H1 (cell line): Measurements from ENCODE around the gene RANBP2. TPM values are rescaled to one million over a fixed set of nuclear protein-coding genes. Genes with fewer than 3 reads are reported as not detected.

Experiments used
- CTCF ChIA-PET: fragments of 300-600 bp; sonication (Branson Sonifier 250); formaldehyde crosslinking; loops from one replicate; lab custom pipeline; 2021; ENCODE audit not compliant: partially characterized antibody; lab: Charles Lee
- POLR2A ChIA-PET: fragments of 300-600 bp; sonication (Branson Sonifier 250); formaldehyde crosslinking; loops from one replicate; lab custom pipeline; 2021; ENCODE audit warnings: inconsistent platforms; ENCODE audit not compliant: partially characterized antibody; lab: Charles Lee
- DNase-seq, 2 experiments: peaks; one replicate each; pipeline versions ENCODE4 v3.0.0 to v3.0.0-alpha.2; 2010 to 2022; ENCODE audit warnings: low spot score in 2 of 2, low read depth in 1 of 2, mixed read lengths in 1 of 2
- FAIRE-seq: peaks from 2 replicates; lab custom pipeline; 2011; peaks lifted over from hg19 to GRCh38; lab: Jason Lieb, UNC
- H2AFZ ChIP-seq: 2 replicates; pipeline ENCODE4 v1.8.1; 2012; ENCODE audit warnings: low read length, inconsistent platforms
- H2AK5ac ChIP-seq: 2 replicates; pipeline ENCODE4 v1.6.1; 2013; ENCODE audit warnings: low read depth, low read length
- H2BK120ac ChIP-seq: replicated peaks from 2 replicates; pipeline ENCODE3; 2013; ENCODE audit warnings: low read depth, low read length, inconsistent platforms
- H2BK12ac ChIP-seq: 2 replicates; pipeline ENCODE4 v1.6.1; 2013; ENCODE audit warnings: low read depth, low read length
- H2BK15ac ChIP-seq: 2 replicates; pipeline ENCODE4 v1.6.1; 2013; ENCODE audit warnings: low read length
- H2BK20ac ChIP-seq: 2 replicates; pipeline ENCODE4 v1.6.1; 2013; ENCODE audit warnings: low read length
- H2BK5ac ChIP-seq: 2 replicates; pipeline ENCODE4 v1.6.1; 2013; ENCODE audit warnings: low read depth, low read length
- H3K14ac ChIP-seq: 2 replicates; pipeline ENCODE4 v1.6.1; 2013; ENCODE audit warnings: inconsistent platforms; ENCODE audit not compliant: insufficient read length
- H3K18ac ChIP-seq: 2 replicates; pipeline ENCODE4 v1.6.1; 2013; ENCODE audit warnings: low read length; ENCODE audit errors: extremely low read depth
- H3K23ac ChIP-seq: 2 replicates; pipeline ENCODE4 v1.6.1; 2013; ENCODE audit warnings: inconsistent platforms; ENCODE audit not compliant: insufficient read length
- H3K23me2 ChIP-seq: 2 replicates; pipeline ENCODE4 v1.6.1; 2013; ENCODE audit warnings: low read depth, low read length
- H3K27ac ChIP-seq: 2 replicates; pipeline ENCODE4 v1.6.1; 2011; ENCODE audit warnings: low read depth, low read length, inconsistent platforms
- H3K27me3 ChIP-seq, 4 experiments: replicated peaks in 1 of 4; 1 replicate in 1 of 4; 2 replicates in 3 of 4; pipeline versions ENCODE4 v1.6.1 to v1.8.1; 2011 to 2013; ENCODE audit warnings: low read length in 3 of 4, mild to moderate bottlenecking in 3 of 4, inconsistent platforms in 2 of 4, mixed read lengths in 2 of 4, moderate library complexity in 1 of 4; ENCODE audit not compliant: control insufficient read depth in 3 of 4, insufficient read depth in 3 of 4; ENCODE audit errors: extremely low read depth in 1 of 4
- H3K36me3 ChIP-seq, 4 experiments: 2 replicates each; pipeline versions ENCODE4 v1.6.1 to v1.8.1; 2011 to 2013; ENCODE audit warnings: mild to moderate bottlenecking in 4 of 4, low read length in 3 of 4, moderate library complexity in 2 of 4, control low read depth in 1 of 4, inconsistent platforms in 1 of 4; ENCODE audit not compliant: insufficient read depth in 4 of 4, control insufficient read depth in 2 of 4
- H3K4ac ChIP-seq: replicated peaks from 2 replicates; pipeline ENCODE3; 2013; ENCODE audit warnings: low read length, low read depth, mixed read lengths, inconsistent platforms; ENCODE audit not compliant: insufficient read length
- H3K4me1 ChIP-seq, 4 experiments: replicated peaks in 1 of 4; 1 replicate in 1 of 4; 2 replicates in 3 of 4; pipeline versions ENCODE4 v1.6.1 to v1.8.1; 2011 to 2013; ENCODE audit warnings: low read length in 3 of 4, inconsistent platforms in 2 of 4, mixed read lengths in 1 of 4; ENCODE audit not compliant: insufficient read depth in 4 of 4, control insufficient read depth in 3 of 4
- H3K4me2 ChIP-seq, 2 experiments: 2 replicates each; pipeline versions ENCODE4 v1.6.1 to v1.8.1; 2011 to 2013; ENCODE audit warnings: low read depth in 2 of 2, low read length in 2 of 2, control low read depth in 1 of 2, inconsistent platforms in 1 of 2, mild to moderate bottlenecking in 1 of 2; ENCODE audit not compliant: insufficient read depth in 1 of 2
- H3K4me3 ChIP-seq, 4 experiments: fragments of 200-600, 300-600 bp in 1 of 4; sonication (generic), shearing (Covaris generic), sonication (Bioruptor Twin) in 1 of 4; 2 replicates each; pipeline versions ENCODE4 v1.5.1 to v1.8.1; 2011 to 2016; ENCODE audit warnings: low read length in 4 of 4, low read depth in 3 of 4, control low read depth in 2 of 4, inconsistent platforms in 2 of 4, mild to moderate bottlenecking in 2 of 4, mixed read lengths in 1 of 4, moderate library complexity in 1 of 4; ENCODE audit not compliant: insufficient read depth in 2 of 4; ENCODE audit errors: extremely low read depth in 1 of 4
- H3K56ac ChIP-seq: replicated peaks from 2 replicates; pipeline ENCODE3; 2013; ENCODE audit warnings: low read depth, mild to moderate bottlenecking, mixed read lengths, low read length, inconsistent platforms; ENCODE audit not compliant: insufficient read length
- H3K79me1 ChIP-seq: 2 replicates; pipeline ENCODE4 v1.6.1; 2013; ENCODE audit warnings: low read depth, low read length, control low read depth
- H3K79me2 ChIP-seq, 2 experiments: 2 replicates each; pipeline versions ENCODE4 v1.6.1 to v1.8.1; 2012 to 2013; ENCODE audit warnings: low read length in 2 of 2, mild to moderate bottlenecking in 2 of 2, inconsistent platforms in 1 of 2; ENCODE audit not compliant: insufficient read depth in 2 of 2, control insufficient read depth in 1 of 2
- H3K9ac ChIP-seq, 4 experiments: replicated peaks in 1 of 4; 1 replicate in 1 of 4; 2 replicates in 3 of 4; pipeline versions ENCODE4 v1.6.1 to v1.8.1; 2011 to 2013; ENCODE audit warnings: low read depth in 3 of 4, low read length in 3 of 4, control low read depth in 2 of 4, mild to moderate bottlenecking in 2 of 4, moderate library complexity in 2 of 4, inconsistent platforms in 1 of 4; ENCODE audit errors: extremely low read depth in 1 of 4
- H3K9me3 ChIP-seq, 2 experiments: 2 replicates each; pipeline versions ENCODE4 v1.6.1 to v1.8.1; 2012 to 2013; ENCODE audit warnings: mild to moderate bottlenecking in 2 of 2, moderate library complexity in 2 of 2, control low read depth in 1 of 2, inconsistent platforms in 1 of 2, low read depth in 1 of 2, low read length in 1 of 2, mixed read lengths in 1 of 2; ENCODE audit not compliant: insufficient read depth in 2 of 2
- H4K20me1 ChIP-seq, 2 experiments: replicated peaks in 1 of 2; 2 replicates each; pipeline versions ENCODE3 to v1.8.1; 2011 to 2013; ENCODE audit warnings: inconsistent platforms in 2 of 2, low read length in 2 of 2, mild to moderate bottlenecking in 1 of 2; ENCODE audit not compliant: insufficient read depth in 2 of 2, control insufficient read depth in 1 of 2
- H4K5ac ChIP-seq: 2 replicates; pipeline ENCODE4 v1.6.1; 2013; ENCODE audit warnings: low read length, low read depth, mixed read lengths, inconsistent platforms; ENCODE audit not compliant: insufficient read length
- H4K8ac ChIP-seq: 2 replicates; pipeline ENCODE4 v1.8.0; 2013; ENCODE audit warnings: mild to moderate bottlenecking, moderate library complexity, low read length, inconsistent platforms; ENCODE audit not compliant: insufficient read depth; ENCODE audit errors: extremely low read depth
- H4K91ac ChIP-seq: replicated peaks from 2 replicates; pipeline ENCODE3; 2013; ENCODE audit warnings: low read length, mixed read lengths, inconsistent platforms; ENCODE audit not compliant: insufficient read length
- BACH1 ChIP-seq: IDR thresholded peaks from 2 replicates; pipeline ENCODE4 v1.6.1; 2012; ENCODE audit warnings: low read length, improper control_type of control experiment
- GTF2F1 ChIP-seq: IDR thresholded peaks from 2 replicates; pipeline ENCODE4 v1.6.1; 2012; ENCODE audit warnings: low read depth, low read length, improper control_type of control experiment, borderline replicate concordance
- JUN ChIP-seq: IDR thresholded peaks from 2 replicates; pipeline ENCODE4 v1.6.1; 2011; ENCODE audit warnings: low read depth, mild to moderate bottlenecking, improper control_type of control experiment, low read length
- SP4 ChIP-seq: IDR thresholded peaks from 2 replicates; pipeline ENCODE4 v1.6.1; 2012; ENCODE audit warnings: low read length, inconsistent platforms
- SUZ12 ChIP-seq: fragments of 200-600 bp; sonication (generic); IDR thresholded peaks from 2 replicates; pipeline ENCODE4 v1.6.1; 2012; ENCODE audit warnings: mild to moderate bottlenecking, inconsistent platforms, low read length, moderate library complexity, mixed read lengths
- TAF1 ChIP-seq: IDR thresholded peaks from 2 replicates; pipeline ENCODE4 v1.6.1; 2011; ENCODE audit warnings: mild to moderate bottlenecking, low read depth, low read length
- TEAD4 ChIP-seq: IDR thresholded peaks from 2 replicates; pipeline ENCODE4 v1.6.1; 2012; ENCODE audit warnings: low read depth, low read length, inconsistent platforms, mixed read lengths
- YY1 ChIP-seq: IDR thresholded peaks from 2 replicates; pipeline ENCODE4 v1.6.1; 2011; ENCODE audit warnings: low read depth, mild to moderate bottlenecking, low read length
- WGBS, 2 experiments: shearing (Covaris generic) in 1 of 2; methylation state at CpG; one replicate each; pipeline versions ENCODE4 v1.1.6 to v1.1.7; 2013 to 2015; ENCODE audit warnings: low lambda C conversion rate in 2 of 2, mixed read lengths in 2 of 2, inconsistent platforms in 1 of 2, low coverage in 1 of 2, missing lambda C conversion rate in 1 of 2; ENCODE audit not compliant: insufficient replicate concordance in 2 of 2, insufficient coverage in 1 of 2, insufficient read length in 1 of 2; ENCODE audit errors: extremely low coverage in 1 of 2, missing lambda C conversion rate in 1 of 2; 5-methylcytosine and 5-hydroxymethylcytosine counted together
- polyA plus RNA-seq, 7 experiments: library from polyadenylated mRNA; depleted of rRNA in 3 of 7; stranded (reverse) in 5 of 7; unstranded in 2 of 7; fragments of >200 nt in 5 of 7; fragments of 200-250 nt in 2 of 7; gene quantifications; 1 replicate in 5 of 7; 2 replicates in 1 of 7; 4 replicates in 1 of 7; pipeline versions ENCODE4 v1.2.1 to v1.2.3, GENCODE V29; 2011 to 2013; ENCODE audit warnings: missing spikeins in 2 of 7, mixed read lengths in 2 of 7
- total RNA-seq: library from RNA; stranded (reverse); fragmentation: NEBNext Ultra II Directional; extraction: Animal tissue kit (Norgen Biotek cat#: 25700); gene quantifications from 2 replicates; pipeline ENCODE4 v1.2.1, GENCODE V29; 2021

RANBP2 gene
- total and polyA plus RNA-seq, 2 of the 8 experiments (the other 6 are each of a cell fraction or from before 2014, with no cell fraction given): 8.2 to 95.9 TPM

GRCh38 chr2:108701208-108701607 lies 18.1 kb upstream of the RANBP2 start:
- H2AFZ ChIP-seq: no peak overlapping the region
- no peak overlapping the region for H2BK120ac ChIP-seq
- ChIA-PET CTCF (no interaction called here), POLR2A (interaction anchor here (1.3 kb wide), 1 partner anchor 8 kb away, joined by 3 read pairs; no protein-coding TSS in a partner anchor)
- no peak overlapping the region for H2BK15ac ChIP-seq
- FAIRE-seq (no peak), DNase-seq (no peak)
- no peaks in the 10 kb centered on the region for H3K4me1 ChIP-seq
- H3K27ac ChIP-seq: no peak overlapping the region
- no peak overlapping the region for H2BK12ac ChIP-seq
- no peak overlapping the region for H4K91ac ChIP-seq
- no peak overlapping the region for H4K8ac ChIP-seq
- H3K36me3 ChIP-seq: no peaks in the 10 kb centered on the region
- no peak overlapping the region for H3K23ac ChIP-seq
- no peaks in the 10 kb centered on the region for H3K79me1 ChIP-seq
- H2AK5ac ChIP-seq: no peak overlapping the region
- no peaks in the 10 kb centered on the region for H3K9me3 ChIP-seq
- 94% methylated on average over 3 of the region's 3 CpGs; no CpG with 5 or more reads in 1 of the 2 experiments for WGBS, 2 experiments
- H3K23me2 ChIP-seq: no peaks in the 10 kb centered on the region
- no peak overlapping the region for H2BK5ac ChIP-seq
- no peaks in the 10 kb centered on the region for H4K20me1 ChIP-seq
- no peak overlapping the region for H3K4ac ChIP-seq
- H2BK20ac ChIP-seq: no peak overlapping the region
- H3K27me3 ChIP-seq: no peaks in the 10 kb centered on the region
- H3K56ac ChIP-seq: no peak overlapping the region
- no peak overlapping the region for H3K9ac ChIP-seq
- no peak overlapping the region for H3K4me3 ChIP-seq
- no peak overlapping the region for H3K14ac ChIP-seq
- H3K18ac ChIP-seq: no peak overlapping the region
- no peaks in the 10 kb centered on the region for H3K79me2 ChIP-seq
- no peak overlapping the region for H3K4me2 ChIP-seq
- no peak overlapping the region for H4K5ac ChIP-seq
- no peak for TF ChIP-seq SUZ12
- TF ChIP-seq BACH1: no peak
- TF ChIP-seq SP4: no peak
- TF ChIP-seq TAF1: no peak
- TF ChIP-seq TEAD4: no peak
- TF ChIP-seq GTF2F1: no peak
- TF ChIP-seq YY1: no peak
- no peak for TF ChIP-seq JUN
